ENCODE measurements around the gene MAML1. TPM values are rescaled to one million over a fixed set of nuclear protein-coding genes. Genes with fewer than 3 reads are reported as not detected.

MAML1 gene
- total and polyA plus RNA-seq, 2 donors, result 10.5 to 13.3 TPM

DNA sequence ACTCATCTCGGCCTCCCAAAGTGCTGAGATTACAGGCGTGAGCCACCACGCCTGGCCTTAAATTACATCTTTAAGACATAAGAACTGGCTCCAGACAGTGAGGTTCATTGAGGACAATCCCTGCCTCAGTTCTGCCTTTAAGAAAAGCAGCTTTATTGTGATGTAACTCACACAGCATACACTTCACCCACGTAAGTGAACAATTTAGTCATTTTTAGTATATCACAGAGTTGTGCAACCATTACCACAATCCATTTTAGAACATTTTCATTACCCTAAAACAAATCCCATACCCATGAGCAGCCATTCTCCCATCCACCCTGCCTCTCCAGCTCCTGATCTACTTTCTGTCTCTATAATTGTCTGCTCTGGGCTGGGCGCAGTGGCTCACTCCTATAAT lies 37.2 kb downstream of the MAML1 start:
- H3K27me3 ChIP-seq (ENCODE audit: control insufficient read depth in 2 of 2, insufficient read depth in 1 of 2, low read length in 1 of 2), result no peaks in the 10 kb centered on the region
- no peak overlapping the region for H3K27ac ChIP-seq (ENCODE audit: low read depth in 1 of 2, low read length in 1 of 2)
- H3K9me3 ChIP-seq (ENCODE audit: control insufficient read depth in 2 of 2, insufficient read depth in 1 of 2, low read length in 1 of 2), result no peaks in the 10 kb centered on the region
- no peak for DNase-seq (ENCODE audit: low read depth in 6 of 9, low spot score in 9 of 9)
- H3K4me3 ChIP-seq (ENCODE audit: low read length in 2 of 2), result no peak overlapping the region
- peaks cover 87 to 94% of the 10 kb centered on the region in 2 donors for H3K36me3 ChIP-seq (ENCODE audit: control insufficient read depth in 2 of 2, insufficient read depth in 2 of 2, low read length in 1 of 2)
- H3K4me1 ChIP-seq (ENCODE audit: control insufficient read depth in 2 of 2, insufficient read depth in 2 of 2, low read length in 2 of 2), result no peaks in the 10 kb centered on the region
- 90% methylated on average over 5 of the region's 5 CpGs for WGBS

DNA sequence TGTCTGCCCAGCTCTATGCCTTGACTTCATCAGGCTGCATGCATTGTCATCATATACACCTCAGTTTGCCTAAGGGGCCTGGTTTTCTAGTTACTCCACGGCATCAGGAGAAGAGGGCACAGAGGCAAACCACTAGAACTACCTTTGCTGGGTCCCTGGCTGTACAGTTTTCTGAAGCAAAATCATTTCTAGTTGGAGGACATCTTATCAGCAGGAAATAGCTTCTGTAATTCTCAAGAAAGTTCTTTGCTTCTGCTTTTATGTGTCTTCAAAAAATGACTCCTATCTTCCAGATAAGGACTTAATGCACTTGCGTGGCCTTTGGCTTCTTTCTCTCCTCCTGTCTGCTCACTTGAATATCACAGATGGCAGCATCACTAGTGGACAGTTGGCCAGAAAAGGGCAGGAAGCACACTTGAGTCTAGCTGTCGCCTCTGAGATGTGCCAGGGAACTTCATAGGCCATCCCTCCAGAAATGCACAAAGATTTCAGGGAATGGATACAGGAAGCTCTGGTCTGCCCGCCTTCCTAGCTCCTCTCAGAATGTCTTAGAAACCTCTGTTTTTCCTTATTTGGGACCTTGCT lies 38.8 kb downstream of the MAML1 start:
- Histone ChIP-seq H3K4me3 (ENCODE audit: low read length in 2 of 2) (no peak overlapping the region), H3K4me1 (ENCODE audit: control insufficient read depth in 2 of 2, insufficient read depth in 2 of 2, low read length in 2 of 2) (no peaks in the 10 kb centered on the region), H3K9me3 (ENCODE audit: control insufficient read depth in 2 of 2, insufficient read depth in 1 of 2, low read length in 1 of 2) (no peaks in the 10 kb centered on the region), H3K36me3 (ENCODE audit: control insufficient read depth in 2 of 2, insufficient read depth in 2 of 2, low read length in 1 of 2) (peaks cover 88 to 93% of the 10 kb centered on the region in 2 donors), H3K27ac (ENCODE audit: low read depth in 1 of 2, low read length in 1 of 2) (no peak overlapping the region), H3K27me3 (ENCODE audit: control insufficient read depth in 2 of 2, insufficient read depth in 1 of 2, low read length in 1 of 2) (no peaks in the 10 kb centered on the region)
- no peak for DNase-seq (ENCODE audit: low read depth in 6 of 9, low spot score in 9 of 9)
- WGBS, result 94% methylated on average over 4 of the region's 4 CpGs

DNA sequence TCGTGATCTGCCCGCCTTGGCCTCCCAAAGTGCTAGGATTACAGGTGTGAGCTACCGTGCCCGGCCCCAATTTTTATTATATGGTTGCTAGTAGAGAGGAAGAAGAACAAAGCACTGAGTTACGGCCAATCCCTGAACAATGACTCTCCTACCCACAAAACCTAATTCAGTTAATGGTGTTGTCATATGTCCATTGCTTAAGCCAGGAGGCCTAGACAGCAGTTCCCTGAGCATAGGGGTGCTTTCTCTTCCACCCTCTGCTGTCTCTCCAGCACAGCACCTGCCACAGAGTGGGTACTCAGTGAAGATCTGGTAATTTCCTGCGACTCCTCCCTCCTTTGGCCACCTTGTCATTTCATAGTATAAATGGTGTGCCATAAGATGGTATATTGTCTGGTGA lies 39.7 kb downstream of the MAML1 start:
- Histone ChIP-seq H3K4me3 (ENCODE audit: low read length in 2 of 2) (no peak overlapping the region), H3K4me1 (ENCODE audit: control insufficient read depth in 2 of 2, insufficient read depth in 2 of 2, low read length in 2 of 2) (no peaks in the 10 kb centered on the region), H3K36me3 (ENCODE audit: control insufficient read depth in 2 of 2, insufficient read depth in 2 of 2, low read length in 1 of 2) (peaks cover 85 to 92% of the 10 kb centered on the region in 2 donors), H3K9me3 (ENCODE audit: control insufficient read depth in 2 of 2, insufficient read depth in 1 of 2, low read length in 1 of 2) (no peaks in the 10 kb centered on the region), H3K27ac (ENCODE audit: low read depth in 1 of 2, low read length in 1 of 2) (no peak overlapping the region), H3K27me3 (ENCODE audit: control insufficient read depth in 2 of 2, insufficient read depth in 1 of 2, low read length in 1 of 2) (no peaks in the 10 kb centered on the region)
- WGBS, result 98% methylated on average over 6 of the region's 6 CpGs
- no peak for DNase-seq (ENCODE audit: low read depth in 6 of 9, low spot score in 9 of 9)

DNA sequence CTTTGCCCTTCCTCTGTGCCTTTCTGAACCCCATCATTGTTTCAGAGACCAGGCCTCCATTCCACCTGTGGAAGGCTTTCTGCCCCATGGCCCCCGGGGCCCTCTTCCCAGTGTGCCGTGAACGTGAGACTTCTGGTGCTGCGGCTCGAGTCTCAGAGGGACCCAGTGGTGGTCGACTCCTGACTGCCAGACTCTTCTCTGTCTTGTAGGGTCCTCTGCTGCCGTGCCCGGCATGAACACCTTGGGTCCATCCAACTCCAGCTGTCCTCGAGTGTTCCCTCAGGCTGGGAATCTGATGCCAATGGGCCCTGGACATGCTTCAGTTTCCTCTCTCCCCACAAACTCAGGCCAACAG lies 41.0 kb downstream of the MAML1 start:
- WGBS, result over 99% methylated on average over 9 of the region's 9 CpGs
- Histone ChIP-seq H3K4me3 (ENCODE audit: low read length in 2 of 2) (no peak overlapping the region), H3K4me1 (ENCODE audit: control insufficient read depth in 2 of 2, insufficient read depth in 2 of 2, low read length in 2 of 2) (no peaks in the 10 kb centered on the region)

DNA sequence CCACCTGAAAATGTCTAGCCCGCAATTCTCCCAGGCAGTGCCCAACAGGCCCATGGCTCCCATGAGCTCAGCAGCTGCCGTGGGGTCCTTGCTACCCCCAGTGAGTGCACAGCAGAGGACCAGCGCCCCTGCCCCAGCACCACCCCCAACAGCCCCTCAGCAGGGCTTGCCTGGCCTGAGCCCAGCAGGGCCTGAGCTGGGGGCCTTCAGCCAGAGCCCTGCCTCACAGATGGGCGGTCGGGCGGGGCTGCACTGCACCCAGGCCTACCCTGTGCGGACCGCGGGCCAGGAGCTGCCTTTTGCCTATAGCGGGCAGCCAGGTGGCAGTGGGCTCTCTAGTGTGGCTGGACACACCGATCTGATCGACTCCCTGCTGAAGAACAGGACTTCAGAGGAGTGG lies 41.8 kb downstream of the MAML1 start:
- WGBS, result over 99% methylated on average over 12 of the region's 12 CpGs
- Histone ChIP-seq H3K9me3 (ENCODE audit: control insufficient read depth in 2 of 2, insufficient read depth in 1 of 2, low read length in 1 of 2) (no peaks in the 10 kb centered on the region), H3K27me3 (ENCODE audit: control insufficient read depth in 2 of 2, insufficient read depth in 1 of 2, low read length in 1 of 2) (no peaks in the 10 kb centered on the region), H3K27ac (ENCODE audit: low read depth in 1 of 2, low read length in 1 of 2) (no peak overlapping the region), H3K36me3 (ENCODE audit: control insufficient read depth in 2 of 2, insufficient read depth in 2 of 2, low read length in 1 of 2) (peaks cover 82 to 86% of the 10 kb centered on the region in 2 donors), H3K4me1 (ENCODE audit: control insufficient read depth in 2 of 2, insufficient read depth in 2 of 2, low read length in 2 of 2) (no peaks in the 10 kb centered on the region), H3K4me3 (ENCODE audit: low read length in 2 of 2) (no peak overlapping the region)
- no peak for DNase-seq (ENCODE audit: low read depth in 6 of 9, low spot score in 9 of 9)

More for the DNA sequence above, 41.0 kb downstream of the MAML1 start:
- H3K36me3 ChIP-seq (ENCODE audit: control insufficient read depth in 2 of 2, insufficient read depth in 2 of 2, low read length in 1 of 2), result peaks cover 87 to 88% of the 10 kb centered on the region in 2 donors
- no peak for DNase-seq (ENCODE audit: low read depth in 6 of 9, low spot score in 9 of 9)
- H3K9me3 ChIP-seq (ENCODE audit: control insufficient read depth in 2 of 2, insufficient read depth in 1 of 2, low read length in 1 of 2), result no peaks in the 10 kb centered on the region
- no peaks in the 10 kb centered on the region for H3K27me3 ChIP-seq (ENCODE audit: control insufficient read depth in 2 of 2, insufficient read depth in 1 of 2, low read length in 1 of 2)
- no peak overlapping the region for H3K27ac ChIP-seq (ENCODE audit: low read depth in 1 of 2, low read length in 1 of 2)

DNA sequence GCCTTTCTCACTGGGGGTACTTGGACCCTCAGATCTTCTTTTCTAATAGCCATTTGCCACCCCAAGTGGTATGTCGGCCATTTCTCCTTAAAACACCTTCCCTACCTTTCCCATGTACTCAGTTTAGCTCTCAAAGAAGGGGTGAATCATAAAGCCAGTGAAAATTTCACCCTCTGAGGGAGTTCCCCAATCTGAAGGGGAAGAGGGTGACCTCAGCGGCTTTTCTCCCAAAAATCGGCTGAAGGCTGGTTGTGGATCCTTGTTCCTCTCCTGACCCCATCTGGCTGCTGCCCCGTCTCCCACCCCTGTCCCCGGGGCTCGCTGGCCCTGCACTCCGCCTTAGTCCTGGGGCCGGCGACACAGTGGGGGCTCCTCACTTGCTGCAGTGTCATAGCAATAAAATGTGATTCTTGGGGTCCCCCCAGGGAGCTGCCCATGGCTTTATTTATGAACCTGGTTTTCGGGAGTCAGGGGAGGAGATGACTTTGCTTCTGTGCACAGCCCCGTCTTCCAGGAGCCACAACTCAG lies 43.9 kb downstream of the MAML1 start:
- Histone ChIP-seq H3K36me3 (ENCODE audit: control insufficient read depth in 2 of 2, insufficient read depth in 2 of 2, low read length in 1 of 2) (peaks cover 72 to 79% of the 10 kb centered on the region in 2 donors), H3K27ac (ENCODE audit: low read depth in 1 of 2, low read length in 1 of 2) (no peak overlapping the region), H3K27me3 (ENCODE audit: control insufficient read depth in 2 of 2, insufficient read depth in 1 of 2, low read length in 1 of 2) (no peaks in the 10 kb centered on the region), H3K4me3 (ENCODE audit: low read length in 2 of 2) (no peak overlapping the region), H3K4me1 (ENCODE audit: control insufficient read depth in 2 of 2, insufficient read depth in 2 of 2, low read length in 2 of 2) (no peaks in the 10 kb centered on the region), H3K9me3 (ENCODE audit: control insufficient read depth in 2 of 2, insufficient read depth in 1 of 2, low read length in 1 of 2) (no peaks in the 10 kb centered on the region)
- 94% methylated on average over 11 of the region's 11 CpGs for WGBS
- no peak for DNase-seq (ENCODE audit: low read depth in 6 of 9, low spot score in 9 of 9)

DNA sequence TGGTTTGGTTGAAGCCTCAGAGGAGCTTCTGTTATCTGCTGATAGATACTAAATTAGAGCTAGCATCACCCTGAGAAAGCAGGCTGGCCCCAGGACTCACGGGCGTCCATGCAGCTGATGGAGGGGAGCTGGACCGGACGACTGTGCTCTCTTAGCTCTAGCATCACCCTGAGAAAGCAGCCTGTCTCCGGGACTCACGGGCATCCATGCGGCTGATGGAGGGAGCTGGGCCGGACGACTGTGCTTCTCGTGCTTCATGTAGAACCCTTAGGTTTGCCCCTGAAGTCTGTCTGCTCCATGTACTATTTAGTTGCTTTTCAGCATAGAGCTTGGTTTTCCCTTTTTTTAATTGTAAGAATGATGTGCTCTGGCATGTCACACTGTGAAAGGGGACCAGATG lies 44.8 kb downstream of the MAML1 start:
- H3K4me3 ChIP-seq (ENCODE audit: low read length in 2 of 2), result no peak overlapping the region
- H3K4me1 ChIP-seq (ENCODE audit: control insufficient read depth in 2 of 2, insufficient read depth in 2 of 2, low read length in 2 of 2), result no peaks in the 10 kb centered on the region
- no peaks in the 10 kb centered on the region for H3K27me3 ChIP-seq (ENCODE audit: control insufficient read depth in 2 of 2, insufficient read depth in 1 of 2, low read length in 1 of 2)
- no peaks in the 10 kb centered on the region for H3K9me3 ChIP-seq (ENCODE audit: control insufficient read depth in 2 of 2, insufficient read depth in 1 of 2, low read length in 1 of 2)
- DNase-seq (ENCODE audit: low read depth in 6 of 9, low spot score in 9 of 9), result no peak
- WGBS, result 97% methylated on average over 10 of the region's 10 CpGs
- H3K36me3 ChIP-seq (ENCODE audit: control insufficient read depth in 2 of 2, insufficient read depth in 2 of 2, low read length in 1 of 2), result peaks cover 64 to 74% of the 10 kb centered on the region in 2 donors
- H3K27ac ChIP-seq (ENCODE audit: low read depth in 1 of 2, low read length in 1 of 2), result no peak overlapping the region

DNA sequence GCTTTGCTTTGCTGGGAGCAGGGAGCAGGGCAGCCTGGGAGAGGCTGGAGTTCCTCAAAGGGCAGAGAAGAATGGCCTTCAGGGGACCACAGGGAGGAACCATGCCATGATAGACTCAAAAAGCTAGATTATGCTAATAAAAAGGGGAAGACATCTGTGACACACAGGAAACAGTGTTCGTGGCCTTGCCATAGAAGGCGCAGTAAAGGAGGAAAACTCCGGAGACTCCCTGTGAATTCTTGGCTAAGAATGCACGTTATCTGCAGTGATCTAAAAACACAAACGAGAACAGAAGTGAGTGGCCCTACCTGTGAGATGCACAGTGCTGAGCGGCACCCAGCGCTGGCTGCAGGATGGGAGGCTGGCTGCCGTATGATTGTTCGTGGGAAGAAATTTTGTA lies 45.3 kb downstream of the MAML1 start:
- no peaks in the 10 kb centered on the region for H3K9me3 ChIP-seq (ENCODE audit: control insufficient read depth in 2 of 2, insufficient read depth in 1 of 2, low read length in 1 of 2)
- peaks cover 62 to 71% of the 10 kb centered on the region in 2 donors for H3K36me3 ChIP-seq (ENCODE audit: control insufficient read depth in 2 of 2, insufficient read depth in 2 of 2, low read length in 1 of 2)
- H3K27me3 ChIP-seq (ENCODE audit: control insufficient read depth in 2 of 2, insufficient read depth in 1 of 2, low read length in 1 of 2), result no peaks in the 10 kb centered on the region
- WGBS, result 82% methylated on average over 9 of the region's 9 CpGs
- no peak overlapping the region for H3K27ac ChIP-seq (ENCODE audit: low read depth in 1 of 2, low read length in 1 of 2)
- H3K4me3 ChIP-seq (ENCODE audit: low read length in 2 of 2), result no peak overlapping the region
- DNase-seq (ENCODE audit: low read depth in 6 of 9, low spot score in 9 of 9), result no peak
- no peaks in the 10 kb centered on the region for H3K4me1 ChIP-seq (ENCODE audit: control insufficient read depth in 2 of 2, insufficient read depth in 2 of 2, low read length in 2 of 2)

DNA sequence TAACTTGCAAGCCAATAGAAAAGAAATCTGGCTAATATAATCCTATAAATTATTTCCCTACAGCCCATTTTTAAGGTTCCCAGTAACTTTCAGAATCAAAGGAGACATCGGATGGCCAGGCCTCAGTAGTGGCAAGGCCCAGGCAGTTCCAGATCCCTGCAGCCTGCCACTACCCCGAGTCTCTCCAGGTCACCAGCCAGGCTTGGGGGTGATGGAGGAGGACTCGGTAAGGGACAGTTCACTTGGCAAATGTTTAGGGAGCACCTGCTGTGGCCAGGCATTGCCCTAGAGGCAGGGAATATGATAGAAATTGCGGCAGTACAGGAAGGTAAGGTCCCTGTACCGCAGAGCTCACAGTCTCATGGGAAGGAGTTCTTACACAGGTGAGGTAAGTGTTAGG lies 46.0 kb downstream of the MAML1 start:
- no peak for DNase-seq (ENCODE audit: low read depth in 6 of 9, low spot score in 9 of 9)
- peaks cover 57 to 68% of the 10 kb centered on the region in 2 donors for H3K36me3 ChIP-seq (ENCODE audit: control insufficient read depth in 2 of 2, insufficient read depth in 2 of 2, low read length in 1 of 2)
- WGBS, result 99% methylated on average over 5 of the region's 5 CpGs
- no peaks in the 10 kb centered on the region for H3K9me3 ChIP-seq (ENCODE audit: control insufficient read depth in 2 of 2, insufficient read depth in 1 of 2, low read length in 1 of 2)
- no peak overlapping the region for H3K27ac ChIP-seq (ENCODE audit: low read depth in 1 of 2, low read length in 1 of 2)
- no peaks in the 10 kb centered on the region for H3K27me3 ChIP-seq (ENCODE audit: control insufficient read depth in 2 of 2, insufficient read depth in 1 of 2, low read length in 1 of 2)
- H3K4me3 ChIP-seq (ENCODE audit: low read length in 2 of 2), result no peak overlapping the region
- H3K4me1 ChIP-seq (ENCODE audit: control insufficient read depth in 2 of 2, insufficient read depth in 2 of 2, low read length in 2 of 2), result no peaks in the 10 kb centered on the region

Measured in thymus (tissue), 11 donors.